ENCODE data around the gene PDE3B. TPM values are rescaled to one million over a fixed set of nuclear protein-coding genes. Genes with fewer than 3 reads are reported as not detected.

The PDE3B gene
- total RNA-seq, 1 experiment from 2014 or later, result 0.23 TPM

DNA sequence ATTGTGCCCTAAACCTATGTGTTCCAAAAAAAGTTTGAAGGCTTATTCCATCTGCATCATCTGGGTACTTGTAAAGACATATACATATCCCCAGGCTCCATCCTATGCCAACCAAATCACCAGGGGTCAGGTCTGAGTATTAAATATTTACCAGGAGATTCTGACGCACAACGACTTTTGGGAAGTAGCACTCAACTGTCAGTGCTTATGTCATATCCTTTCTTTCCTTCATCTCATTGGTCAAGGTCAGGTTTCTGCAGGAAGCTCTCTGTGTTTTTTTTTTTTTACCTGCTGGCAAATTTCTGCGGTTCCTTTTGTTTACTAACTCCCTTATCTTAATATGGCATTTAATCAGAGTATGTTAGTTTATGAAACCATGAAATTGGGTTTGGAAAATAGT lies 270.9 kb downstream of the PDE3B start:
- TF ChIP-seq, protein P1, sequence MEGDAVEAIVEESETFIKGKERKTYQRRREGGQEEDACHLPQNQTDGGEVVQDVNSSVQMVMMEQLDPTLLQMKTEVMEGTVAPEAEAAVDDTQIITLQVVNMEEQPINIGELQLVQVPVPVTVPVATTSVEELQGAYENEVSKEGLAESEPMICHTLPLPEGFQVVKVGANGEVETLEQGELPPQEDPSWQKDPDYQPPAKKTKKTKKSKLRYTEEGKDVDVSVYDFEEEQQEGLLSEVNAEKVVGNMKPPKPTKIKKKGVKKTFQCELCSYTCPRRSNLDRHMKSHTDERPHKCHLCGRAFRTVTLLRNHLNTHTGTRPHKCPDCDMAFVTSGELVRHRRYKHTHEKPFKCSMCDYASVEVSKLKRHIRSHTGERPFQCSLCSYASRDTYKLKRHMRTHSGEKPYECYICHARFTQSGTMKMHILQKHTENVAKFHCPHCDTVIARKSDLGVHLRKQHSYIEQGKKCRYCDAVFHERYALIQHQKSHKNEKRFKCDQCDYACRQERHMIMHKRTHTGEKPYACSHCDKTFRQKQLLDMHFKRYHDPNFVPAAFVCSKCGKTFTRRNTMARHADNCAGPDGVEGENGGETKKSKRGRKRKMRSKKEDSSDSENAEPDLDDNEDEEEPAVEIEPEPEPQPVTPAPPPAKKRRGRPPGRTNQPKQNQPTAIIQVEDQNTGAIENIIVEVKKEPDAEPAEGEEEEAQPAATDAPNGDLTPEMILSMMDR (IDR thresholded peaks at IDR 0.05; ENCODE audit: unreplicated experiment), result no peak
- no peaks in the 10 kb centered on the region for H3K36me3 Mint-ChIP-seq (ENCODE audit: insufficient read depth, unreplicated experiment)
- peaks cover 7% of the 10 kb centered on the region for H3K9me3 Mint-ChIP-seq (ENCODE audit: unreplicated experiment)
- no peak overlapping the region for H3K4me3 Mint-ChIP-seq (ENCODE audit: unreplicated experiment)
- H3K27me3 Mint-ChIP-seq (ENCODE audit: insufficient read depth, unreplicated experiment), result peaks cover 73% of the 10 kb centered on the region
- ChIA-PET POLR2A (no interaction called here), CTCF (interaction anchor here (0.6 to 1.0 kb wide), 3 partner anchors 64 to 161 kb away, joined by 3 to 4 read pairs (median 4); partner anchors contain the start of gene CALCB)
- no peak overlapping the region for H3K27ac Mint-ChIP-seq (ENCODE audit: low read depth, unreplicated experiment)
- no TSS peak for BruUV-seq (replicated peaks)
- no peak for DNase-seq (ENCODE audit: unreplicated experiment)
- H3K4me1 Mint-ChIP-seq (ENCODE audit: insufficient read depth, unreplicated experiment), result no peaks in the 10 kb centered on the region
- intact Hi-C loops (cut with micrococcal nuclease), result no loop called here

DNA sequence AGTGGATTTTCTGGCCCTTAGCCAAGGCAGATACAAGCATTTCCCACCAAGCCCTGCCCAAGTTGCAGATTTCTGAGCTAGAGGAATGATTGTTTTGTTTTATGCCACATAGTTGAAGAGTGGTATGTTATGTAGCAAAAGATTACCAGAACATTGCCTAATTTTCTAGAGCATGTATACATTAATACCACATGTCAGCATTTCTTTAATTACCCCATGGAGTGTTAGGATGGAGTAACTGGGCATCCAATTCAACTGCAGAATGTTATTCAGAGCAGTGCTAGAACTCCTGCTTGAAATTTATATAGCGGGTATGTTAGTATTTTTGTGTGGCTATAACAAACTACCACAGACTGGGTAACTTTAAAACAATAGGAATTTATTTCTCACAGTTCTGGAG lies 272.8 kb downstream of the PDE3B start:
- no TSS peak for BruUV-seq (replicated peaks)
- H3K9me3 Mint-ChIP-seq (ENCODE audit: unreplicated experiment), result peaks cover 7% of the 10 kb centered on the region
- TF ChIP-seq, protein P1 (IDR thresholded peaks at IDR 0.05; ENCODE audit: unreplicated experiment), result no peak
- no peak overlapping the region for H3K27ac Mint-ChIP-seq (ENCODE audit: low read depth, unreplicated experiment)
- peaks cover 66% of the 10 kb centered on the region for H3K27me3 Mint-ChIP-seq (ENCODE audit: insufficient read depth, unreplicated experiment)
- no peak overlapping the region for H3K4me3 Mint-ChIP-seq (ENCODE audit: unreplicated experiment)
- H3K36me3 Mint-ChIP-seq (ENCODE audit: insufficient read depth, unreplicated experiment), result no peaks in the 10 kb centered on the region
- no peak for DNase-seq (ENCODE audit: unreplicated experiment)
- ChIA-PET POLR2A (no interaction called here), CTCF (interaction anchor here (0.7 kb wide), 1 partner anchor 9 kb away, joined by 3 read pairs; no protein-coding TSS in a partner anchor)
- intact Hi-C loops (cut with micrococcal nuclease), result no loop called here
- no peaks in the 10 kb centered on the region for H3K4me1 Mint-ChIP-seq (ENCODE audit: insufficient read depth, unreplicated experiment)

Other genes with a start within 250 kb of the PDE3B start
- 159 and 180 TPM in 2 replicates for gene COPB1, start 144.0 kb upstream of the PDE3B start, total RNA-seq (2022)
- gene PSMA1, start 123.4 kb upstream of the PDE3B start, total RNA-seq (2022), result 202 and 255 TPM in 2 replicates
- 20.5 and 22.0 TPM in 2 replicates for gene CYP2R1, start 248.4 kb downstream of the PDE3B start, total RNA-seq (2022)